GM23338 (cell line): ENCODE measurements around the gene TNC.

Experiments
- EZH2 ChIP-seq: fragments of 200-600 bp; sonication (generic); IDR thresholded peaks from one replicate; pipeline ENCODE4 v1.8.0; 2017; ENCODE audit warnings: antibody characterized with exemption, mild to moderate bottlenecking, low read depth; ENCODE audit not compliant: unreplicated experiment
- EZH2phosphoT487 ChIP-seq: fragments of 200-600 bp; sonication (generic); IDR thresholded peaks from one replicate; pipeline ENCODE4 v1.8.1; 2018; ENCODE audit warnings: antibody characterized with exemption; ENCODE audit not compliant: unreplicated experiment
- JUNB ChIP-seq: IDR thresholded peaks from one replicate; pipeline ENCODE4 v1.6.1; 2016; ENCODE audit warnings: antibody characterized with exemption; ENCODE audit not compliant: unreplicated experiment
- POLR2AphosphoS5 ChIP-seq: IDR thresholded peaks from 2 replicates; pipeline ENCODE4 v1.6.1; 2016; ENCODE audit warnings: antibody characterized with exemption, low read depth
- REST ChIP-seq: IDR thresholded peaks from one replicate; pipeline ENCODE4 v1.6.1; 2018; ENCODE audit warnings: antibody characterized with exemption; ENCODE audit not compliant: unreplicated experiment
- ZNF462 ChIP-seq: fragments of 250-450 bp; sonication (Bioruptor Pico); IDR thresholded peaks from 2 replicates; pipeline ENCODE4 v1.5.0; 2020; ENCODE audit warnings: mild to moderate bottlenecking, moderate library complexity
- TF ChIP-seq, protein P1 (sequence below), 2 experiments: fragments of 200-600 bp in 1 of 2; sonication (generic) in 1 of 2; conservative IDR thresholded peaks; 2 replicates each; pipeline versions ENCODE4 v1.5.1 to v1.6.1; 2016 to 2017; ENCODE audit warnings: antibody characterized with exemption in 2 of 2, low read depth in 2 of 2, mild to moderate bottlenecking in 2 of 2, moderate library complexity in 1 of 2

DNA sequence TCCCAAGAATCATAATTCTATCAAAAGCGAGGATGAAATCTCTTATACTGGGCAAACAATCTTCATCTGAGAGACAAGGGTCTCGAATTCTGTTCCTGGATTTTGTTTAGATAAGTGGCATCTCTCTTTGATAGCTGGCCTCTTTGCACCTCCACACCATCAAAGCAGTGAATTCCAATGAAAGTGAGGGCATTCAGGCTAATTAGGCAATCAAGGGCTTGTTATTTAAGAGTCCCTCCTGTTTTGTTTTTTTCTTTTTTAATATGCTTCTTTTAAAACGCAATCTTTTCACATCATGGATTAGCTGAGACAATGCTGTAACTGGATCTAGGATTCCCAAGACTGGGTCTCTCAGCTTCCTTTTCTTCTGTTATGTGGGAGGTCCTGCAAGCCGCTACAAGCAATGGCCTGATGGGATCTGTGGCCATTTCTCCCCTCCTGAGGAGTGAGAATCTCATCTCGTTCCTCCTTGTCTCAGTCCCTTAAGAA, 67.9 kb downstream of the TNC start:
- TF ChIP-seq, protein P1, sequence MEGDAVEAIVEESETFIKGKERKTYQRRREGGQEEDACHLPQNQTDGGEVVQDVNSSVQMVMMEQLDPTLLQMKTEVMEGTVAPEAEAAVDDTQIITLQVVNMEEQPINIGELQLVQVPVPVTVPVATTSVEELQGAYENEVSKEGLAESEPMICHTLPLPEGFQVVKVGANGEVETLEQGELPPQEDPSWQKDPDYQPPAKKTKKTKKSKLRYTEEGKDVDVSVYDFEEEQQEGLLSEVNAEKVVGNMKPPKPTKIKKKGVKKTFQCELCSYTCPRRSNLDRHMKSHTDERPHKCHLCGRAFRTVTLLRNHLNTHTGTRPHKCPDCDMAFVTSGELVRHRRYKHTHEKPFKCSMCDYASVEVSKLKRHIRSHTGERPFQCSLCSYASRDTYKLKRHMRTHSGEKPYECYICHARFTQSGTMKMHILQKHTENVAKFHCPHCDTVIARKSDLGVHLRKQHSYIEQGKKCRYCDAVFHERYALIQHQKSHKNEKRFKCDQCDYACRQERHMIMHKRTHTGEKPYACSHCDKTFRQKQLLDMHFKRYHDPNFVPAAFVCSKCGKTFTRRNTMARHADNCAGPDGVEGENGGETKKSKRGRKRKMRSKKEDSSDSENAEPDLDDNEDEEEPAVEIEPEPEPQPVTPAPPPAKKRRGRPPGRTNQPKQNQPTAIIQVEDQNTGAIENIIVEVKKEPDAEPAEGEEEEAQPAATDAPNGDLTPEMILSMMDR (conservative IDR thresholded peaks at IDR 0.05; ENCODE audit: low read depth in 2 of 2) = no peak
- TF ChIP-seq EZH2 (no peak), EZH2phosphoT487 (no peak), POLR2AphosphoS5 (no peak), JUNB (no peak), ZNF462 (CRISPR knock-in tag) (no peak), REST (no peak)
